Stimulated activated CD4-positive, alpha-beta T cell treated with anti-CD3 and anti-CD28 coated beads, Interleukin-15, amount 100 ng/mL, for 24 hours (primary cell): ENCODE measurements around the gene UFL1.
"Not testable (repeated sequence)": the region's sequence is repeated elsewhere in the genome, so short reads cannot be mapped to it uniquely, and the experiment has no call there.

Source experiments
- DNase-seq: peaks from one replicate; pipeline ENCODE4 v3.0.0-alpha.2; 2020

UFL1 gene

DNA sequence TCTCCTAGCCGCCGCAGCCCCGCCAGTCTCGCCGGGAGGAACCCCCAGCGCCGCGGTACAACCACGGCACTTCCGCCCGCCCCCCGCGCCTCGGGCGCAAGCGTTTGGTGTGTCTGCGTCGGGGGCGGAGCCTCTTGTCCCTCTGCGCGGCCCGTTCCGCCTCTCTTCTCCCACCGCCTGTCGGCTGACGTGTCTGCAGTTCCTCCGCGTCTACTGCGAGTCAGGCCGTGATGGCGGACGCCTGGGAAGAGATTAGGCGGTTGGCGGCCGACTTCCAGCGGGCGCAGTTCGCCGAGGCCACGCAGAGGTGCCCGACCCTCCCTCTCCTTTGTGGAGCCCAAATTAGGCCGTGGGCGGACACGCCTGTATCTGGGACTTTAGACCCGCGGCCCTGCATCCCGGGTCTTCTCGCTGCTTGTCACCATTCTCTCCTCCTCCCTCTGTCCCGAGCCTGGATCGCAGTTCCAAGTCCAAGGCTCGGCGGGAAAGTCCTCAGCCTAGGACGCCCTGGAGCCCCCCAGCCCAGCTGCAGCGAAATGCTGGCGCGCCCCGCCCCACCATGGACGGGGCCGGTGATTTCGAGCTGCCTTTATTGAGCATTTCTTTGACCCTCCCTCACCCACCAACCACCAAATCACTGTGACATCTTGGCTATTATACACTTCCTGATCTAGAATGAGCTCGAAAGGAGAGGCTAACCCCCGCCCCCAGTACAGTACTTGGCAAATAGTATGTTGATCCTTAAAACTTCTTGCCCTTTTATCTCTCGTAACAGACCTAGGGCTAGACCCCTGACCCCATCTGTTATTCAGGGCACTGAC lies at the start of gene UFL1:
UFL1 (plus strand) TSS at position 163 of the 821 bp plus-strand sequence; CDS start at position 231, 68 bp downstream.
- peak; percentile 95 for DNase-seq

DNA sequence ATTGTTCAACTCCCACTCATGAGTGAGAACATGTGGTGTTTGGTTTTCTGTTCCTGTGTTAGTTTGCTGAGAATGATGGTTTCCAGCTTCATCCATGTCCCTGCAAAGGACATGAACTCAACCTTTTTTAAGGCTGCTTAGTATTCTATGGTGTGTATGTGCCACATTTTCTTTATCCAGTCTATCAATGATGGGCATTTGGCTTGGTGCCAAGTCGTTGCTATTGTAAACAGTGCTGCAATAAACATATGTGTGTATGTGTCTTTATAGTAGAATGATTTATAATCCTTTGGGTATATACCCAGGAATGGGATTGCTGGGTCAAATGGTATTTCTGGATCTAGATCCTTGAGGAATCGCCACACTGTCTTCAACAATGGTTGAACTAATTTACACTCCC lies 49.3 kb upstream of the UFL1 start:
- not testable (repeated sequence) for DNase-seq

DNA sequence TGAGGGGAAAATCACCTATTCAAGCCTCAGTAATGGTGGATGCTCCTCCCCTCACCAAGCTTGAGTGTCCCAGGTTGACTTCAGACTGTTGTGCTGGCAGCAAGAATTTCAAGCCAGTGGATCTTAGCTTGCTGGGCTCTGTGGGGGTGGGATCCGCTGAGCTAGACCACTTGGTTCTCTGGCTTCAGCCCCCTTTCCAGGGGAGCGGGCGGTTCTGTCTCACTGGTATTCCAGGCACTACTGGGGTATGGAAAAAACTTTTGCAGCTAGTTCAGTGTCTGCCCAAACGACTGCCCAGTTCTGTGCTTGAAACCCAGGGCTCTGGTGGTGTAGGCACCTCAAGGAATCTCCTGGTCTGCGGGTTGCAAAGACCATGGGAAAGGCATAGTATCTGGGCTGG lies 42.9 kb upstream of the UFL1 start:
- DNase-seq = no peak

DNA sequence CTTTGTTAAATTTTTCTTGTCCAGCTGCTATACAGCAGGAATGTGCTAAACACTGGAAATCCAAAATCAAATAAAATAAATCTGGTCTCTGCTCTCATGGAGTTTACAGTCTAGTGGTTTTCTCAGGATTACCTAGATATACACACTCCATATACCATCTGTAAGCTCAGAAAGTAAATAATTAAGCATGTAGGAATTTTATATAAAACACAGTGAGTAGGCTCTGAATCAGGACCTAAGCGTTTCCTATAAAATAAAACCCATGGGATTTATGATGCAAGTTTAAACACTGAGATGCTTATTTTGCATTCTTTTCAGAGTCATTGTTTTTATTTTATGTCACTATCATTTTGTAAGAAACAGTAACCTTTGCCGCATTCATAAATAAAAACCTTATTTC lies 29.7 kb upstream of the UFL1 start:
- no peak for DNase-seq

DNA sequence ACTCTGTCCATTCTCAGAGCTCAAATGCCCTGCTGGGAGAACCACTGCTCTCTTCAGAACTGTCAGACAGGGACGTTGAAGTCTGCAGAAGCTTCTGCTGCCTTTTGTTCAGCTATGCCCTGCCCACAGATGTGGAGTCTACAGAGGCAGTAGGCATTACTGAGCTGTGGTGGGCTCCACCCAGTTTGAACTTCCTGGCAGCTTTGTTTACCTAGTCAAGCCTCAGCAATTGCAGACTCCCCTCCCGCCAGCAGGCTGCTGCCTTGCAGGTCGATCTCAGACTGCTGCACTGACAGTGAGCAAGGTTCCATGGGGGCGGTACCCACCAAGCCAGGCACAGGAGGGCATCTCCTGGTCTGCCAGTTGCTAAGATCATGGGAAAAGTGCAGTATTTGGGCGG lies 21.8 kb upstream of the UFL1 start:
- DNase-seq = no peak

DNA sequence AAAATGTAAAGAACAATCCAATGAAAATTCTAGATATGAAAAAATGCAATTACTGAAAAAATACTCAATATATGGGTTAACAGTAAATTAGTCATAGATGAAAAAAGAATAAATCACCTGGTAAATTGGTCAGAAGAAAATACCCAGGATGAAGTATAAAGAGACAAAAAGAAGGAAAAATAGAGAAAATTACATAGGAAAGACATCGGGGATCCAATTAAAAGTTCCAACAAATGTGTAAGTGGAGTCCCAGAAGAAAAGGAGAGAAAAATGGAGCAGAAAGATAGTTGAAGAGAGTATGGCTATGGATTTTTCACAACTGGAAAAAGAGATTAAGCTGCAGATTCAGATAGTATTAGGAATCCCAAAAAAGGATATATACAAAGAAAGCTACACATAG lies 18.7 kb upstream of the UFL1 start:
- no peak for DNase-seq

DNA sequence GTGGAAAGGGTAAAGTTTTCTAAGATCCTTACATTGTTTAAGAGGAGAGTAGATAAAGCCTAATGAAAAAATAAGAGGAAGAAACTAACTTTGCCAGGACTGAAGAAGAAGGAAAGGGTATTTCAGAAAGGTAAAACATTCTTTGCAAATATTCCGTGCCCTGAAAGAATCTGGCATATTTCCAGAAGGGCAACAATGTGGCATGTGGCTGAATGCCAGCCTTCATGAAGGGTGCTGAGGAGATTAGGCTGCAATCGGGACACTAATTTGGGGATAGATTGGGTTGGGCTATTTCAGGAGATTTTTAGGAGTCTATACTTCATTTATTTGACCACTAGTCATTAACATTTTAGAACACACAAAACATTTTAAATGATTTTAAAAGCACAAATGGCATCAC lies 16.2 kb upstream of the UFL1 start:
- no peak for DNase-seq

DNA sequence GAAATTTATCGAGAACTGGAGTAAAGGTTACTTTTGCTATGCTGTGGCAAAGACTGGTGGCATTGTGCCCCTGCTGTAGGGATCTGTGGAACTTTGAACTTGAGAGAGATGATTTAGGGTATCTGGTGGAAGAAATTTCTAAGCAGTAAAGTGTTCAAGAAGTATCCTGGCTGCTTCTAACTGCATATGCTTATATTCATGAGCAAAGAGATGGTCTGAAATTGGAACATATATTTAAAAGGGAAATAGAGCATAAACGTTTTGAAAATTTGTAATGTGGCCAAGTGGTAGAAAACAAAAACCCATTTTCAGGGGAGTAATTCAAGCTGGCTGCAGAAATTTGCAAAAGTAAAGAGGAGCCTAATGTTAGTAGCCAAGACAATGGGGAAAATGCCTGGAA lies 12.3 kb upstream of the UFL1 start:
- DNase-seq = no peak

DNA sequence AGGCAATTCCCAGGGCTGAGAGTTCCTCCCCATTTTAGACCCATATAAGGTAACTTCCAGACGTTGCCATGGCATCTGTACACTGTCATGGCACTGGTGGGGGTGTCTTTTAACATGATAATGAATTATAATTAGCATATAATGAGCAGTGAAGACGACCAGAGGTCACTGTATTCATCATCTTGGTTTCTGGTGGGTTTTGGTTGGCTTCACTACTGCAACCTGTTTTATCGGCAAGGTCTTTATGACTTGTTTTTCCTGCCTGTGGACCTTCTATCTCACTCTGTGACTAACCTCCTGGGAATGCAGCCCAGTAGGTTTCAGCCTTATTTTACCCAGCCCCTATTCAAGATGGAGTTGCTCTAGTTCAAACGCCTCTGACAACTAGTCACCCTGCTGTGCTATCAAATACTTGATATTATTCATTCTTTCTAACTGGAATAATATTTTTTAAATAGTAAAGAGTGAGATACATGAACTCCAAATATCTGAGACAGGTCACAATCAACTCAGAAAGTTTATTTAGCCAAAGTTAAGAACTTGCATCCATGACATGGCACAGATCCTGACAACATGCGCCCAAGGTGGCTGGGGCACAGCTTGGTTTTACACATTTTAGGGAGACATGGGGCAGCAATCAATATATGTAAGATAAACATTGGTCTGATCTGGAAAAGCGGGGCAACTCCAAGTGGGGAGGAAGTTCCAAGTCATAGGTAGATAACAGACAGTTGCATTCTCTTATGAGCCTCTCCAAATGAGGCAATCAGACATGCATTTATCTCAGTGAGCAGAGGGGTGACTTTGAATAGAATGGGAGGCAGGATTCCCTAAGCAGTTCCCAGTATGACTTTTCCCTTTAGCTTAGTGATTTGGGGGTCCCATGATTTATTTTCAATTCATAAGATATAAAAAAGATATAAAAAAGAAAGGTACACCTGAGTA lies 1.2 kb upstream of the UFL1 start:
- no peak for DNase-seq

DNA sequence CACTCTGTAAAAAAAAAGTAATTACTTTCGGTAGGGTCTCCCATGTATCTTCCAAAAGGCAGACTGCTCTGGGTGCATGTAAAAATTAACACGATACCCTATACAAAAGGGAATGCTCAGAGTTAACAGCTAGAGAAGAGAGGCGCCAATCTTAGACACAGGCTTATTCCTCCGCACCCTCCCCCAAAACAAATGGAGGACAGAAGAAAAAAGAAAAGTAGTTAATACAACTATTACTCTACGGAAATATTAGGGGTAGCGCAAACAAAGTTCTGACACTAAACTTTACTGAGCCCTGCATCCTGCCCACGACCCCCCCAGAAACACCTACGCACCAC lies 331 bp upstream of the UFL1 start:
- DNase-seq = no peak

DNA sequence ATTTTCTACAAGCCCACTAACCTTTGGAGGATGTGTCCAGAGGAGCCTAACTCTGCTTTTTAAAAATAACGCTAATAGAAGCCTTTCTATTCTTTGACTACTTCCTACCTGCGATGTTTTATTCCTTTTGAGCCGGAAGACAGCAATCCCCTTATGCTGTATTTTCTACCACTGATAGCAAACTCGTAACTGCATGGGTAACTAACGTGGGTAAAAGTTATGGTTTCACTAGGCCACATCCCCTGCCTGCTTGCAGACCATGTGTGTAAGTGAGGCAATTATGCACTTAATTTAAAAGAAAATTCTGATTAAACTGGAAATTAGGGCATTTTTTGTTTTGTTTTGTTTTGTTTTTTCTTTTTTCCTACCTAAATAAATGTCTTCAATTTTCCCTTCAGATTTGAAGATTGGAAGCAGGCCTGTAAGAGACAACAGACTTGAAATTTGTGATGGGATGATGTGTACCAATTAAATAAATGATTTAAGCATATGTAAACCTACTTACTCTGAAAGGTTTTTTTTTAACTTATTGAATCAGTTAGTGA lies 931 bp downstream of the UFL1 start:
- peak; percentile 11 for DNase-seq

DNA sequence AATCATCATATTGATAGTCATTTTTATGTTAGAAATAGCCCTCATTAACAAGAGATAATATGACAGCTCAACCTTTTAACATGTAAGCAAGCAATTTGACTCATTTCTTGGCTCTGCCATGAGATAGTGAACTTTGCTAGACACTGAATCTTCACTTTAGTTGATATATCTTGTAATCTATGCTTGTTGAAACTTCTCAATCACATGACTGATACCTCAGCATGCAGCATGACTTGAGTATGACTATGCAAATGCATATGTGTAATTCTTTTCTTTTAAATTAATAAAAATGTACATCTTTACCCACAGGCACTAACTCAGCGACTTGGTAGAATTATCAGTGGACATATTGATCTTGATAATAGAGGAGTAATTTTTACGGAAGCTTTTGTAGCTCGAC lies 6.6 kb downstream of the UFL1 start:
- no peak for DNase-seq

DNA sequence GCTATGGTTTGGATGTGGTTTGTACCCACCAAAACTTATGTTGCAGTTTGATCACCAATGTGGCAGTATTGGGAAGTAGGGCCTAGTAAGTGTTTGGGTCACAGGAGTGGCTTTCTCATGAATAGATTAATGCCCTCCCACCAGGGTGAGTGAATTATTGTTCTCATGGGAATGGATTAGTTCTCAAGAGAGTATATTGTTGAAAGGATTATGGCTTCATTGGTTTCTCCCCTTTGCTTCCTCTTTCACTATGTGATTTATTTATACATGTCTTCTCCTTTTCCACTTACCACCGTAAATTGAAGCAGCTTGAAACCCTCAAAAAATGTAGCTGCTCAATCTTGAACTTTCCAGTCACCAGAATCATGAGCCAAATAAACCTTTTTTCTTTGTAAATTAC lies 10.8 kb downstream of the UFL1 start:
- no peak for DNase-seq

DNA sequence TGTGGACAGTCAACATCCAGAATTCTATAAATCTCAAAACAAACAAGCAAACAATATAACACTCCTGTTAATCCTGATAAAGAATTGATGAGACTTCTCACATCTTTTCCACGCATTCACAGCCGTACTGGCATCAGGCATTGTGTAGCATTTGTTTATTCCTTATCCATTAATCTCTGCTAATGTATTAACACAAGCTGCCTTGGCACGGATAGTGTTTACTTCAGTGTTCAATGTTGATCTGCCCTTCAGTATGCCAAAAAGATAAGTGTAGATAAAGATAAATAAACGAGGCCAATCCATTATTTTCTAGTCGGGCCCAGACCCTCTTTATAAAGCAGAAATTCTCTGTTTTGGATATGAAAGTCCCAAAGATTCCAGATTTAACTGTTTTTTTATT lies 16.1 kb downstream of the UFL1 start:
- no peak for DNase-seq

DNA sequence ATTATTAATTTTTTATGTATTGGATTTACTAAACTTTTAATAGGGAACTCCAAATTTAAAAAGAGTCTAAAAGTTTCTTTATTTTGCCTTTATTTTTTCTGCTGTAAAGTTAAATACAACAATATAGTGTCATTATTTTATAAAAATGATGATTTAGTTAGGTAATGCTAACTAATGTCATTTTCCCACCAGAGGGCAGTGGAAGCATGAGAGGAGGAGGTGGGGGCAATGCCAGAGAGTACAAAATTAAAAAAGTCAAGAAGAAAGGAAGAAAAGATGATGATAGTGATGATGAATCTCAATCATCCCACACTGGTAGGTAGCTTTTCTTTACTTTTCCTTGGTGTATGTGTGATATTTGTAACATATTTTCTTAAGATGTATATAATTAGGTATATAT lies 21.1 kb downstream of the UFL1 start:
- DNase-seq = no peak

DNA sequence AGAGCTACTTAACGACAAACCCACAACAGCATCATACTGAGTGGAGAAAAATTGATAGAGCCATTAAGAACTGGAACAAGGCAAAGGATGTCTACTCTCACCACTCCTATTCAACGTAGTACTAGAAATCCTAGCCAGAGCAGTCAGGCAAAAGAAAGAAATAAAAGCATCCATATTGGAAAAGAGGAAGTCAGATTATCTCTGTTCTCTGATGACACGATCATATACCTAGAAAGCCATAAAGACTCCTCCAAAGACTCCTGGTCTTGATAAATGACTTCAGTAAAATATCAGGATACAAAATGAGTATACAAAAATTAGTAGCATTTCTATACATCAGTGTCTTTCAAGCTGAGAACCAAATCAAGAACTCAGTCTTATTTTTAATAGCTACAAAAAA lies 24.3 kb downstream of the UFL1 start:
- no peak for DNase-seq

DNA sequence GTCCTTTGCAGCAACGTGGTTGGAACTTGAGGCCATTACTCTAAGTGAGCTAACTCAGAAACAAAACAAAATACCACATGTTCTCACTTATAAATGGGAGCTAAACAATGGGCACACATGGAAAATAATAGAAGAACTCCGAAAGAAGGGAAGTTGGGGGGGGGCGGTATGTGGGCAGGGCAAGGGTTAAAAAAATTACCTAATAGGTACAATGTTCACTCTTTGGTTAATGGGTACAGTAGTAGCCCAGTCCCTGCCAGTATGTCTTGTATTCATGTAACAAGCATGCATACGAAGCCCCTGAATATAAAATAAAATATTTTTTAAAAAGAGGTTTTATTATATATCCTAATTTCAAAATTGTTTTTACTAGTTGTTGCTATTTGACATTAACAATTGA lies 26.0 kb downstream of the UFL1 start:
- no peak for DNase-seq

DNA sequence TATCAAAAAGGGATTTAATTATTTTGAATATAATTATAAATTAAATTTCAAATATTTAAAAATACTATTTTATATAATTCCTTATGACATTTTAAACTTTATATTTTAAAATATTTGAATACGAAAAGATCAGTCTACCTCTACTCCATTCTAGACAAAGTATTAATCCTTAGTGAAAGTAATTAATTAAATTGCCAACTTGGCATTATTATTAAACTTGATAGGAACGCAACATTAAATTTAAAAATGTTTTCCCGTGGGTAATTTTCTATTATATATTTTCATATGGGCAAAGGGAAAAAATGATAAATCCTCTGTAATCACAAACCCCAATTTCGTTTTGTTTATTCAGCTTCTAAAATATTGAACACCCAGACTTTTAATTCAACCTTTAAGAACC lies 33.0 kb downstream of the UFL1 start:
- DNase-seq = no peak

DNA sequence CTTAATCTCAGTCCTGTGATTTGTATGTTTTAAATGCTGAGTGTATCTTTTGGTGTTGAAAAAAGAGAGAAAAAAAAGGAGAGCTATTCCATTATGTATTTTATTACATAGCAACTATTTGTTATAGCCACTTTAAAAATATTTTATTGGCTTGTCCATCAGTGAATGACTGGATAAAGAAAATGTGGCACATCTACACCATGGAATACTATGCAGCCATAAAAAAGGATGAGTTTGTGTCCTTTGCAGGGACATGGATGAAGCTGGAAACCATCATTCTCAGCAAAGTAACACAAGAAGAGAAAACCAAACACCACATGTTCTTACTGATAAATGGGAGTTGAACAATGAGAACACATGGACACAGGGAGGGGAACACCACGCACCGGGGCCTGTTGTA lies 38.1 kb downstream of the UFL1 start:
- not testable (repeated sequence) for DNase-seq

DNA sequence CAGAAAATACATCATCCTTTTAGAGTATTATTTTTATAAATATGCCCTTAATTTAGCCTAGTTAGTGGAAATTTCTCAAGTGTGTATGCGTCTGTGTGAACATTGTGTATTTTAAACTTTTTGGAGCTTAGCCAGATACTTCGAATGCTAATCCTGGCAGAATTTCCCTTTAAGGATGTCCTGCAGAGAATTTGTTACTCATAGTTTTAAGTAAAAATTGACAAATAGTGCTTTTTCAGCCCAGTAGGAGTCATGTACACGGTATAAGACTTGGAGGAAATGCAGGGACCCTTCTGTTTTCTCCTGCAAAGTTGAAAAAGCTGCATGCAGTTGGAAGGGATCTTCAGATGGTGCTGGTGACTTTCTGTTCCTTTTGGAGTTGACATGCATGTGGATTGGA lies 41.3 kb downstream of the UFL1 start, which contains the start of gene FHL5:
FHL5 (plus strand) TSS at position 243 of the 400 bp plus-strand sequence. CDS start 40,486 bp downstream, outside the sequence.
- no peak for DNase-seq

DNA sequence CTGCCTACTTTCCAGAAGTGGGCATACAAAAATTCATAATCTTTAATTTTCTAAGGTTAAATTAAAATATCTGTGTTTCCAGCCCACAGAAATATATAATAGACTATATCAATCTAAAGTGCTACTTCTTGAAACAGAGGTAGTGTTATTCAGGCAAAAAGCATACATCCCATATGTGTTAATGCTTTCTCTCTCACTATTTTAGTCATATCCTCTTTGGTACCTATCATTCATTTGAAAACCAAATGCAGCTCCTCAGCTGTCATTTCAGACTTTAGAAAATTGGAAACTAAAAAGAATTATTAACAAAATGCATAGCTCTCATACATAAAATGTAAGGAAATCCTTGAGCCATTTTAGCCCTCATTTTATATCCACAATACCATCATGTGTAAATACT lies 42.2 kb downstream of the UFL1 start:
- DNase-seq = no peak

DNA sequence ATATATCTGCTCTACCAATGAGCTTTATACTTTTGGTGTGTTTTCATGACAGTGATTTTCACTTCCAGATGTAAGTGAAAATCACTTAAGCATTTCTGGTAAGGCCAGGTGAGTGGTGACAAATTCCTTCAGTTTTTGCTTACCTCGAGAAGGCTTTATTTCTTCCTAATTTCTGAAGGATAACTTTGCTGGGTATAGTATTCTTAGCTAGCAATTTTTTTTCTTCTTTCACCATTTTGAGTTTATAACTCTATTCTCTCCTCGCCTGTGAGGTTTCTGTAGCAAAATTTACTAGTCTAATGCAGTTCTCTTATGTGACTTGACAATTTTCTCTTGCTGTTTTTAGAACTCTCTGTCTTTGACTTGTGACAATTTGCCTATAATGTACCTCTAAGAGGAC lies 48.4 kb downstream of the UFL1 start:
- DNase-seq = no peak

DNA sequence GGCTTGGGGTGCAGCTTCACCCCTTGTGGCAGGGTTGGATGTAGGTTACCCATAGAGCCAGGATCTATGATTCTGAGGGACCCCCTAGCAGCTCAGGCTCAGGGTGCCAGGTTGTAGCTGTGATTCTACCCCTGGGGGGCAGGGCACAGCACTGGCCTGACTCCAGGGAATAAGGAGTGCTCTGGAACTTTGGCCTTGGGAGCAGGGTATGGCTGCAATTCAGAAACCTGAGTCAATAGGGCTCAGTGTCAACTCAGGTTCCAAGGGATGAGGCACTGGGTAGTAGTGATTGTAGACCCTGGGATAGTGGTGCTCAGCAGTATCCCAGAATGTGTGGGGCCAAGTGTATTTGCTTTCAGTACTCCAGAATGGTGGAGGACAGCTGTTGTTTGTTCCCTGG lies 49.9 kb downstream of the UFL1 start:
- no peak for DNase-seq

DNA sequence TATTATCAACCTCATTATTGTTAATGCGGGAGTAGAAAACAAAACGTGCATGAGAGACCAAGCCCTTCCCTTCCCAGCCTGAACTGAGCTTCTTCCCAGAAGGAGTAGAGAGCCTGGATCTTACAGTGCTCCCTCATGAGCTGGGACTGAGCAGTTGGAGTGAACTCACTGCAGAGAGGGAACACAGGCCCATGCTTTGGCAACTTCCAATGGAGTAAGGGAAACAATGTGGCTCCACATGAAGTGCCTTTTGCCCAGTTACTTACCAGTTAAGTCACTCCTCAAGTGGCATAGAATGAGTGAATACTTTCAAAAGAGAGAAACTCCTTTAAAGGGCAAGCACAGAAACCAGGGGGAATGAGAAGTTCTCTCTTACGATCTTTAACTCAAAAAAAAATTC lies 53.8 kb downstream of the UFL1 start:
- no peak for DNase-seq
